ENCODE data around the gene ZNF248. TPM values are rescaled to one million over a fixed set of nuclear protein-coding genes. Genes with fewer than 3 reads are reported as not detected.

ZNF248 gene
- 10 to 100 TPM; 11.8 to 24.0 (median 16.1) TPM for total RNA-seq

GRCh38 chr10:37857287-37858211 is at the start of gene ZNF248:
TSS of gene ZNF248 (minus strand) at chr10:37857610. CDS start at chr10:37856310, 1,300 bp downstream.
- TF ChIP-seq, protein P1, sequence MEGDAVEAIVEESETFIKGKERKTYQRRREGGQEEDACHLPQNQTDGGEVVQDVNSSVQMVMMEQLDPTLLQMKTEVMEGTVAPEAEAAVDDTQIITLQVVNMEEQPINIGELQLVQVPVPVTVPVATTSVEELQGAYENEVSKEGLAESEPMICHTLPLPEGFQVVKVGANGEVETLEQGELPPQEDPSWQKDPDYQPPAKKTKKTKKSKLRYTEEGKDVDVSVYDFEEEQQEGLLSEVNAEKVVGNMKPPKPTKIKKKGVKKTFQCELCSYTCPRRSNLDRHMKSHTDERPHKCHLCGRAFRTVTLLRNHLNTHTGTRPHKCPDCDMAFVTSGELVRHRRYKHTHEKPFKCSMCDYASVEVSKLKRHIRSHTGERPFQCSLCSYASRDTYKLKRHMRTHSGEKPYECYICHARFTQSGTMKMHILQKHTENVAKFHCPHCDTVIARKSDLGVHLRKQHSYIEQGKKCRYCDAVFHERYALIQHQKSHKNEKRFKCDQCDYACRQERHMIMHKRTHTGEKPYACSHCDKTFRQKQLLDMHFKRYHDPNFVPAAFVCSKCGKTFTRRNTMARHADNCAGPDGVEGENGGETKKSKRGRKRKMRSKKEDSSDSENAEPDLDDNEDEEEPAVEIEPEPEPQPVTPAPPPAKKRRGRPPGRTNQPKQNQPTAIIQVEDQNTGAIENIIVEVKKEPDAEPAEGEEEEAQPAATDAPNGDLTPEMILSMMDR (IDR thresholded peaks at IDR 0.05) = peak in 2 of 5 experiments; percentile 16 to 43
- TF ChIP-seq POLR2A (IDR thresholded peaks at IDR 0.05) = peak; percentile 98 to 99
- TF ChIP-seq EP300 (IDR thresholded peaks at IDR 0.05) = peak; percentile 95 to 100

GRCh38 chr10:37906382-37906781 is 49.0 kb upstream of the ZNF248 start:
- WGBS, 2 donors = 43 to 51% methylated on average over 2 of the region's 2 CpGs
- no peaks in the 10 kb centered on the region for H3K27me3 ChIP-seq

More at GRCh38 chr10:37857287-37858211, at the start of gene ZNF248:
- WGBS, 2 donors = 1% methylated on average over 60 to 81 of the region's 81 CpGs
- H3K4me3 ChIP-seq = peak within 1 kb of the TSS; percentile 78 to 95 (median 89)
- peaks cover 0 to 36% (median 12%) of the 10 kb centered on the region in 4 donors for H3K4me1 ChIP-seq
- peaks cover 0 to 10% (median 0%) of the 10 kb centered on the region in 3 donors for H3K36me3 ChIP-seq
- H3K27me3 ChIP-seq = no peaks in the 10 kb centered on the region
- no peaks in the 10 kb centered on the region for H3K9me3 ChIP-seq
- H3K27ac ChIP-seq = peak within 1 kb of the TSS; percentile 100
- peak; percentile 91 to 94 for DNase-seq (ENCODE audit: low spot score in 2 of 2)

DNA sequence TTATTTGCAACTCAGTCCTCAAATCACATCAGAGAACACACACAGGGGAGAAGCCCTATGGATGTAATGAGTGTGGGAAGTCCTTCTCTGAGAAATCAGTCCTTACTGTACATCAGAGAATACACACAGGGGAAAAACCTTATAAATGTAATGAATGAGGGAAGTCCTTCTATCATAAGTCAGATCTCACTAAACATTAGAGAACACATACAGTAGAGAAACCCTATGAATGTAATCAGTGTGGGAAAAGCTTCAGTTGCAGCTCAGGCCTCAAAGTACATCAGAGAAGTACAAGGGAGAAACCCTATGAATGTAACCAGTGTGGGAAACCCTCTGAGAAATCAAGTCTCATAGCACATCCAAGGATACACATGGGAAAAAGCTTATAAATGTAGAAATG is 39.0 kb upstream of the ZNF248 start:
- H3K36me3 ChIP-seq = no peaks in the 10 kb centered on the region
- no peak overlapping the region for H3K4me3 ChIP-seq
- DNase-seq (ENCODE audit: low spot score in 2 of 2) = no peak
- peaks cover 0 to 51% (median 15%) of the 10 kb centered on the region in 4 donors for H3K9me3 ChIP-seq
- H3K27me3 ChIP-seq = no peaks in the 10 kb centered on the region
- no peak overlapping the region for H3K27ac ChIP-seq
- no peaks in the 10 kb centered on the region for H3K4me1 ChIP-seq
- TF ChIP-seq EP300 (IDR thresholded peaks at IDR 0.05) (no peak), POLR2A (IDR thresholded peaks at IDR 0.05) (no peak)
- TF ChIP-seq, protein P1 (IDR thresholded peaks at IDR 0.05) = no peak

More at GRCh38 chr10:37906382-37906781, 49.0 kb upstream of the ZNF248 start:
- H3K4me1 ChIP-seq = no peaks in the 10 kb centered on the region
- no peak overlapping the region for H3K4me3 ChIP-seq
- no peak for DNase-seq (ENCODE audit: low spot score in 2 of 2)
- TF ChIP-seq EP300 (IDR thresholded peaks at IDR 0.05) = no peak
- TF ChIP-seq, protein P1 (IDR thresholded peaks at IDR 0.05) = no peak
- H3K36me3 ChIP-seq = no peaks in the 10 kb centered on the region
- peaks cover 0 to 25% (median 0%) of the 10 kb centered on the region in 4 donors for H3K9me3 ChIP-seq
- no peak overlapping the region for H3K27ac ChIP-seq

DNA sequence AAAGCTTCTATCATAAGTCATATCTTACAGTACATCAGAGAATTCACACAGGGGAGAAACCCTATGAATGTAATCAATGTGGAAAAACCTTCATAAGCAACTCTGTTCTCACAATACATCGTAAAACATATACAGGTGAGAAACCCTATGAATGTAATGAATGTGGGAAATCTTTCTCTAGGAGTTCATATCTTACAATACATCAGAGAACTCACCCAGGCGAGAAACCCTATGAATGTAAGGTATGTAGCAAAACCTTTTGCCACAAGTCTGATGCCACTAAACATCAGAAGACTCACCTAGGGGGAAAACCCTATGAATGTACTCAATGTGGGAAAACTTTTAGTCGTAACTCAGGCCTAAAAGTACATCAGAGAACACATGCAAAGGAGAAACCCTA is 38.3 kb upstream of the ZNF248 start:
- TF ChIP-seq POLR2A (IDR thresholded peaks at IDR 0.05) (no peak), EP300 (IDR thresholded peaks at IDR 0.05) (no peak)
- TF ChIP-seq, protein P1 (IDR thresholded peaks at IDR 0.05) = no peak
- no peaks in the 10 kb centered on the region for H3K36me3 ChIP-seq
- no peaks in the 10 kb centered on the region for H3K27me3 ChIP-seq
- peaks cover 0 to 59% (median 15%) of the 10 kb centered on the region in 4 donors for H3K9me3 ChIP-seq
- WGBS, 2 donors = 64 to 65% methylated on average over 3 of the region's 3 CpGs
- no peak overlapping the region for H3K4me3 ChIP-seq
- H3K27ac ChIP-seq = no peak overlapping the region
- H3K4me1 ChIP-seq = no peaks in the 10 kb centered on the region
- no peak for DNase-seq (ENCODE audit: low spot score in 2 of 2)

- no peak overlapping the region for H3K4me3 ChIP-seq
- TF ChIP-seq POLR2A (IDR thresholded peaks at IDR 0.05) = no peak
- TF ChIP-seq EP300 (IDR thresholded peaks at IDR 0.05) = no peak
- TF ChIP-seq, protein P1 (IDR thresholded peaks at IDR 0.05) = no peak
- H3K36me3 ChIP-seq = peaks cover 0 to 5% (median 0%) of the 10 kb centered on the region in 3 donors
- no peak overlapping the region for H3K27ac ChIP-seq
- no peak for DNase-seq (ENCODE audit: low spot score in 2 of 2)
- peaks cover 0 to 16% (median 0%) of the 10 kb centered on the region in 4 donors for H3K9me3 ChIP-seq
- H3K27me3 ChIP-seq = no peaks in the 10 kb centered on the region
- H3K4me1 ChIP-seq = no peaks in the 10 kb centered on the region
These were observed 28.4 kb upstream of the ZNF248 start for GRCh38 chr10:37885850-37886249.

Measured in tibial nerve (tissue), 4 donors.